Dermis microvascular lymphatic vessel endothelial cell (primary cell): ENCODE measurements around the gene DHRSX. TPM values are rescaled to one million over a fixed set of nuclear protein-coding genes. Genes with fewer than 3 reads are reported as not detected.
"Not testable (repeated sequence)": the region's sequence is repeated elsewhere in the genome, so short reads cannot be mapped to it uniquely, and the experiment has no call there.

Experiments used
- DNase-seq, 2 donors: peaks; one replicate each; pipeline versions ENCODE4 v3.0.0 to v3.0.0-alpha.2; 2010; ENCODE audit warnings: low read depth in 2 of 2
- total RNA-seq: library from RNA; depleted of rRNA; stranded (reverse); fragments of >200 nt; gene quantifications from 2 replicates; pipeline ENCODE4 v1.2.1, GENCODE V29; 2014

Gene DHRSX
- total RNA-seq, 1 donor from 2014 or later, result 13.7 TPM

- no peak for DNase-seq
These were observed 43.3 kb downstream of the DHRSX start for GRCh38 chrX:2457289-2458133.

- not testable (repeated sequence) for DNase-seq
These were observed 44.7 kb downstream of the DHRSX start for GRCh38 chrX:2456091-2456490.

- DNase-seq, result not testable (repeated sequence)
These were observed 46.2 kb downstream of the DHRSX start for GRCh38 chrX:2454620-2455019.

GRCh38 chrX:2452799-2453198 lies 48.0 kb downstream of the DHRSX start:
- DNase-seq, result no peak

- no peak for DNase-seq
These were observed 48.4 kb downstream of the DHRSX start for GRCh38 chrX:2452317-2452784.

GRCh38 chrX:2451501-2452316 lies 49.1 kb downstream of the DHRSX start:
- DNase-seq, result no peak

GRCh38 chrX:2450681-2451080 lies 50.1 kb downstream of the DHRSX start:
- DNase-seq, result no peak

GRCh38 chrX:2449135-2449886 lies 51.5 kb downstream of the DHRSX start:
- no peak for DNase-seq

- no peak for DNase-seq
These were observed 53.3 kb downstream of the DHRSX start for GRCh38 chrX:2447484-2447883.

- DNase-seq, result no peak
These were observed 54.0 kb downstream of the DHRSX start for GRCh38 chrX:2446815-2447214.

GRCh38 chrX:2445662-2446623 lies 54.8 kb downstream of the DHRSX start:
- no peak for DNase-seq

GRCh38 chrX:2442694-2443093 lies 58.1 kb downstream of the DHRSX start:
- DNase-seq, result no peak

- no peak for DNase-seq
These were observed 59.3 kb downstream of the DHRSX start for GRCh38 chrX:2441466-2441865.

GRCh38 chrX:2439613-2440012 lies 61.2 kb downstream of the DHRSX start:
- no peak for DNase-seq

- no peak for DNase-seq
These were observed 65.3 kb downstream of the DHRSX start for GRCh38 chrX:2435465-2435864.

- DNase-seq, result no peak
These were observed 66.3 kb downstream of the DHRSX start for GRCh38 chrX:2434270-2435163.

- no peak for DNase-seq
These were observed 68.4 kb downstream of the DHRSX start for GRCh38 chrX:2432298-2432863.

GRCh38 chrX:2430265-2430825 lies 70.4 kb downstream of the DHRSX start:
- no peak for DNase-seq

GRCh38 chrX:2427737-2428136 lies 73.0 kb downstream of the DHRSX start:
- no peak for DNase-seq
